HG03196 (cell line): ENCODE data around the gene CMTM2.
"Not testable (repeated sequence)": the region's sequence is repeated elsewhere in the genome, so short reads cannot be mapped to it uniquely, and the experiment has no call there.

Source experiments
- ATAC-seq: cut with Tn5 transposase; IDR thresholded peaks from one replicate; pipeline ENCODE4 v1.9.1; 2021; ENCODE audit not compliant: unreplicated experiment

CMTM2 gene

GRCh38 chr16:66552286-66553177, 26.7 kb upstream of the CMTM2 start, which contains the start of gene CKLF:
Gene CKLF, plus strand, starts transcription at chr16:66552576. Its CDS starts 140 bp downstream, at chr16:66552716.
- no peak for ATAC-seq

- no peak for ATAC-seq
Observed at GRCh38 chr16:66553223-66553622, 26.0 kb upstream of the CMTM2 start.

GRCh38 chr16:66554021-66554420, 25.2 kb upstream of the CMTM2 start:
- ATAC-seq: no peak

- ATAC-seq: no peak
Observed at GRCh38 chr16:66554495-66554894, 24.8 kb upstream of the CMTM2 start.

- no peak for ATAC-seq
Observed at GRCh38 chr16:66560107-66560506, 19.2 kb upstream of the CMTM2 start.

- ATAC-seq: no peak
Observed at GRCh38 chr16:66561381-66562080, 17.7 kb upstream of the CMTM2 start.

- no peak for ATAC-seq
Observed at GRCh38 chr16:66562409-66562808, 16.9 kb upstream of the CMTM2 start.

GRCh38 chr16:66562986-66563385, 16.3 kb upstream of the CMTM2 start:
- no peak for ATAC-seq

- no peak for ATAC-seq
Observed at GRCh38 chr16:66563574-66564334, 15.5 kb upstream of the CMTM2 start.

GRCh38 chr16:66566051-66566901, 13.0 kb upstream of the CMTM2 start, which contains the start of gene CMTM1:
Gene CMTM1, plus strand, starts transcription at chr16:66566439. Its CDS starts 75 bp downstream, at chr16:66566514.
- ATAC-seq: no peak

- ATAC-seq: not testable (repeated sequence)
Observed at GRCh38 chr16:66567270-66567669, 12.0 kb upstream of the CMTM2 start.

GRCh38 chr16:66568355-66568754, 10.9 kb upstream of the CMTM2 start:
- no peak for ATAC-seq

GRCh38 chr16:66569131-66569530, 10.1 kb upstream of the CMTM2 start:
- ATAC-seq: no peak

- no peak for ATAC-seq
Observed at GRCh38 chr16:66569827-66570405, 9.3 kb upstream of the CMTM2 start.

GRCh38 chr16:66572356-66572755, 6.9 kb upstream of the CMTM2 start:
- no peak for ATAC-seq

- ATAC-seq: no peak
Observed at GRCh38 chr16:66574081-66574480, 5.2 kb upstream of the CMTM2 start.

- ATAC-seq: no peak
Observed at GRCh38 chr16:66574531-66574930, 4.7 kb upstream of the CMTM2 start.

- ATAC-seq: no peak
Observed at GRCh38 chr16:66575060-66575459, 4.2 kb upstream of the CMTM2 start.

GRCh38 chr16:66576296-66576695, 3.0 kb upstream of the CMTM2 start:
- no peak for ATAC-seq

GRCh38 chr16:66580605-66581209, 1.4 kb downstream of the CMTM2 start:
- ATAC-seq: no peak
